Omental fat pad (tissue), 4 donors: ENCODE data around the gene PRPF18. TPM values are rescaled to one million over a fixed set of nuclear protein-coding genes. Genes with fewer than 3 reads are reported as not detected.
"Not testable (repeated sequence)": the region's sequence is repeated elsewhere in the genome, so short reads cannot be mapped to it uniquely, and the experiment has no call there.

Experiments used
- ATAC-seq: fragments of 150-250 bp; one replicate; pipeline ENCODE4 v1.9.1; 2016; ENCODE audit warnings: mild to moderate bottlenecking, moderate library complexity; ENCODE audit not compliant: low FRiP score
- DNase-seq: peaks from one replicate; pipeline ENCODE4 v3.0.0-alpha.2; 2019; ENCODE audit warnings: low spot score
- total RNA-seq, 4 donors: library from RNA; depleted of rRNA; stranded (reverse); fragments of >200 nt; gene quantifications; one replicate each; pipeline ENCODE4 v1.1.0, GENCODE V29; 2016
- TF ChIP-seq, protein P1 (sequence below), 3 donors: fragments of 450-650 bp; IDR thresholded peaks; one replicate each; pipeline ENCODE4 v1.5.1; 2016 to 2017; ENCODE audit warnings: antibody characterized with exemption in 3 of 3, mild to moderate bottlenecking in 3 of 3, moderate library complexity in 2 of 3

PRPF18 gene, protein sequence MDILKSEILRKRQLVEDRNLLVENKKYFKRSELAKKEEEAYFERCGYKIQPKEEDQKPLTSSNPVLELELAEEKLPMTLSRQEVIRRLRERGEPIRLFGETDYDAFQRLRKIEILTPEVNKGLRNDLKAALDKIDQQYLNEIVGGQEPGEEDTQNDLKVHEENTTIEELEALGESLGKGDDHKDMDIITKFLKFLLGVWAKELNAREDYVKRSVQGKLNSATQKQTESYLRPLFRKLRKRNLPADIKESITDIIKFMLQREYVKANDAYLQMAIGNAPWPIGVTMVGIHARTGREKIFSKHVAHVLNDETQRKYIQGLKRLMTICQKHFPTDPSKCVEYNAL
- 10 to 100 TPM; 21.2 to 32.9 (median 25.3) TPM for total RNA-seq

DNA sequence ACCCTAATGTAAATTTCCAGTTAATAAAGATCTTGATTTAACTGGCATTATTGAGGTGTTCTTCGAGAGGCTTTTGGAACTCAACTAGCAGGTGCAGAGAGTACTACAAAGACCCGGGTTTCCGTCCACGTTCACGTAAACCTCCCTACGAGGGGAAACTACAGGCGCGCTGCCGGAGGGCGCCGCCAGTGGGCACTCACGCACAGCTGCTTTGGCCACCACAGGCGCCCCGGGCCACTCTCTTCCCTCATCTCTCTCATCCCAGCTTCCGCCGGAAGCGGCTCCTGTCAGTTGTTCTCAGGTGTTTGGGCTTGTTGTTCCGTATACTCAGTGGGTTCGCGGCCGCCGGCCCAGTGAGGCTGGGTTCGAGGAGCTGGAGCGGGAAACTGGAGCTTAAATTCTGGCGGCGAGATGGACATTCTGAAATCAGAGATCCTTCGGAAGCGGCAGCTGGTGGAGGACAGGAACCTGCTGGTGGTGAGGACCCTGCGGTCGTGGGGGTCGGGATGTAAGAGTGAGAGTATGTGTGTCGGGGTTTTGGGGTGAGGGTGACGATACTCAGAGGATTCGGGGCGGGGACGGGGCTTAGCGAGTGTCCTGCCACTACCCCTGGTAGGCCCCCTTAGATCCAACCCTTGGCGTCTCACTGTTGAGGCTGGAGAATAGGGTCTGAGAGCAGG is at the start of gene PRPF18:
PRPF18 (plus strand) TSS at position 290 of the 680 bp plus-strand sequence; CDS start at position 412, 122 bp downstream.
- DNase-seq, result peak; percentile 91
- ATAC-seq, result peak; percentile 100
- TF ChIP-seq, protein P1, sequence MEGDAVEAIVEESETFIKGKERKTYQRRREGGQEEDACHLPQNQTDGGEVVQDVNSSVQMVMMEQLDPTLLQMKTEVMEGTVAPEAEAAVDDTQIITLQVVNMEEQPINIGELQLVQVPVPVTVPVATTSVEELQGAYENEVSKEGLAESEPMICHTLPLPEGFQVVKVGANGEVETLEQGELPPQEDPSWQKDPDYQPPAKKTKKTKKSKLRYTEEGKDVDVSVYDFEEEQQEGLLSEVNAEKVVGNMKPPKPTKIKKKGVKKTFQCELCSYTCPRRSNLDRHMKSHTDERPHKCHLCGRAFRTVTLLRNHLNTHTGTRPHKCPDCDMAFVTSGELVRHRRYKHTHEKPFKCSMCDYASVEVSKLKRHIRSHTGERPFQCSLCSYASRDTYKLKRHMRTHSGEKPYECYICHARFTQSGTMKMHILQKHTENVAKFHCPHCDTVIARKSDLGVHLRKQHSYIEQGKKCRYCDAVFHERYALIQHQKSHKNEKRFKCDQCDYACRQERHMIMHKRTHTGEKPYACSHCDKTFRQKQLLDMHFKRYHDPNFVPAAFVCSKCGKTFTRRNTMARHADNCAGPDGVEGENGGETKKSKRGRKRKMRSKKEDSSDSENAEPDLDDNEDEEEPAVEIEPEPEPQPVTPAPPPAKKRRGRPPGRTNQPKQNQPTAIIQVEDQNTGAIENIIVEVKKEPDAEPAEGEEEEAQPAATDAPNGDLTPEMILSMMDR (IDR thresholded peaks at IDR 0.05), result peak in 2 of 3 donors; percentile 51 to 85

DNA sequence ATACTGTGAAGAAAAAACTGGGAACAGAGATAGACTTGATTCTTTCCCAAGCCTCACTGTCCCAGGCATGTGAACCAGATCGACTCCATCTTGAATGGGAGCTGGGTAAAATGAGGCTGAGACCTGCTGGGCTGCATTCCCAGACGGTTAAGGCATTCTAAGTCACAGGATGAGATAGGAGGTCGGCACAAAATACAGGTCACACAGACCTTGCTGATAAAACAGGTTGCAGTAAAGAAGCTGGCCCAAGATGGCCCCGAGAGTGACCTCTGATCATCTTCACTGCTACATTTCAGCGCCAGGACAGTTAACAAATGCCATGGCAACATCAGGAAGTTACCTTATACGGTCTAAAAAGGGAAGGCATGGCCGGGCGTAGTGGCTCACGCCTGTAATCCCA is 48.8 kb upstream of the PRPF18 start:
- not testable (repeated sequence) for ATAC-seq, DNase-seq

DNA sequence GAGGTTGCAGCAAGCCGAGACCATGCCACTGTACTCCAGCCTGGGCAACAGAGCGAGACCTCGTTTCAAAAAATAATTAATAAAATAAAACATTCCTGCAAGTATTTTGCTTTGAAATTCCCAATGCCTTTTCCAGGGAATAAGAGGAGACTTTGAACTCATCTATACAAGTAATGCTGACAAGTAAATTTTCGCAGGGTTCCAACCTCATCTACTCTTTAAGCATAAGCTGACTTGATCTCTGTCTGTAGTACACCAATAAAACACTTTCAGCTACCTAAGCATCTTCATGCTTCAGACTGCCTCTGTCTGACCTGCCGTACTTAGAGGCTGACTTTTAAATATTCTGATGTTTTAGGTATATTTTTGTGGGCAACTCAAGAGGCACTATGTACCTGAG is 44.2 kb upstream of the PRPF18 start:
- no peak for ATAC-seq
- DNase-seq, result no peak
- TF ChIP-seq, protein P1 (IDR thresholded peaks at IDR 0.05), result no peak

DNA sequence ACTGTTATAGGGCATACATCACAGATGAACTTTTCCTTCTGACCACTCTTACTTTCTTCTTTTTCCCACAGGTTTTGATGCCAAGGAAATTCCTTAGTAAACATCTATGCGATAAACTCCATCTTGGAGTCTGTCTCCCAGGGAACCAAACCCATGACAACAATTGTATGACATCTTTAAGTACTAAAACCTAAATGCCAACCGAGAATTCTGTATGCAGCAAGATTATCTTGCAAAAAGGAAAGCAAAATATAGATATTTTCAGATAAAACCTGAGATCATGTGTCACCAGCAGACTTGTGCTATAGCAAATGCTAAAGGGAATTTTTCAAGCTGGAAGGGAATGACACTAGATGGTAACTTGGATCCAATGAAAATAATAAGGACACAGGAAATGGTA is 36.0 kb upstream of the PRPF18 start:
- ATAC-seq (no peak), DNase-seq (no peak)
- TF ChIP-seq, protein P1 (IDR thresholded peaks at IDR 0.05), result no peak

DNA sequence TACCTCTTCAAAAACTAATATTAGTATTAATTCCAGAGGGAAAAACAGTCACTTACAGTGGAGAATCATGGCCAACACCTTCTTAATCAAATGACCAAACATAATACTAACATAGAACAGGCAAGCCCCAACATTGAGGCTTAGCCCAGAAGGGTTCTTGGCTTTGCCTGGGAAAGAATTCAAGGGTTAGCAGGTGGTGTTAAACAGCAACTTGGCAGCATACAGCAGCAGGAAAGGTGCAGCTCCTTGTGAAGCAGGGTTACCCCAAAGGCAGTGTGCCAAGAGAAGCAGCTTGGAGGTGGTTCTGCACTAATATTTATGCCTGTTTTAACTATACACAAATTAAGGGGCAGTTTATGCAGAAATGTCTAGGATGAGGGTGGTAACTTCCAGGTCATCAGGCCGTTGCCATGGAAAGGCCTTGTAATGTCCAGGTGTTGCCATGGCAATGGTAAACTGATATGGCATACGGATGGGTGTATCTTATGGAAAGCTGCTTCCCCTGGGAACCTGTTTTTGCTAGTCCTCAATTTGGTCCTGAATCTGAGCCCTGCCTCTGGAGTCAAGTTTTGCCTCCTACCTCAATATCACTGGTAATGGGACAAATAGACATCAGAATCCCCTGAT is 30.8 kb upstream of the PRPF18 start:
- DNase-seq, result no peak
- TF ChIP-seq, protein P1 (IDR thresholded peaks at IDR 0.05), result no peak
- no peak for ATAC-seq

DNA sequence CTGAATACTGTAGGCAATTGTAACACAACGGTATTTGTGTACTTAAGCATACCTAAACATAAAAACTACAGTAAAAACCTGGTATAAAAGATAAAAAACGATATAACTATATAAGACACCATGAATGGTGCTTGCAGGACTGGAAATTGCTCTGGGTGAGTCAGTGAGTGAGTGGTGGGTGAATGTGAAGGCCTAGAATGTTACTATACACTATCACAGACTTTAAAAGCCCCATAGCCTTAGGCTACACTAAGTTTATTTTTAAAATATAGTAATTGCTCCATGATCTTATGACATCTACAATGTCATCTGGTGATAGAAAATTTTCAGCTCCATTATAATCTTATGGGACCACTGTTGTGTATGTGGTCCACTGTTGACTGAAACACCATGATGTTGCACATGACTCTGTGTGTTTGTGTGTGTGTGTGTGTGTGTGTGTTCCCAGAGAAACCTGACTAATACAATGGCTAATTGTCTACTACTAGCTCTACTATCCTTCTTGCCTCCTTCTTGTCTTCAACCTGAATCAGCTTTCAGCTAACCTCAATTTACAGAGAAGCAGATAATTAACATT is 27.6 kb upstream of the PRPF18 start:
- DNase-seq, result no peak
- TF ChIP-seq, protein P1 (IDR thresholded peaks at IDR 0.05), result no peak
- no peak for ATAC-seq

DNA sequence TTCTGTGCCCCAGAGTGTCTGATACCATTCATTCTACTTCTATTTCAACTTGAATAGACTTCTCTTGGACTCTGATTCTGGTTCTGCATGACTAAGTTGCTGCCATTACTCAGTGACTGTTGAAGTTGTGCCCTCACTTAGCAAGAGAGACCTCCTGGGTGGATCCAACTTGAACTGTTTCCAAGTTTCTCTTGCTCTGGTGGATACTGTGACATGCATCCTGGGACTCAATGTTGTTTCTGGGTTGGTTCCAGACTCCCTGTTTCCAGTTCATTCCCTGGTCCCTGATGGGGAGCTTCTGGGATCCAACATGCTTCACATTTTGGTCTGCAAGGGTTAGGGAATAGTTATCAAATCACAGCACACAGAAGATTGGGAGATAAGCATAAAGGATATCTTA is 26.2 kb upstream of the PRPF18 start:
- DNase-seq, result no peak

More for the DNA sequence above, 26.2 kb upstream of the PRPF18 start:
- TF ChIP-seq, protein P1 (IDR thresholded peaks at IDR 0.05), result no peak
- ATAC-seq, result no peak
